SU-DHL-6 (cell line): Measurements from ENCODE around the gene UGT1A6.

Experiments
- H2AFZ ChIP-seq: fragments of 200-600 bp; sonication (generic); 2 replicates; pipeline ENCODE4 v1.6.1; 2014; ENCODE audit warnings: low read depth, mild to moderate bottlenecking, moderate library complexity, mixed read lengths, antibody characterized with exemption, low read length; ENCODE audit not compliant: severe bottlenecking
- H3F3A ChIP-seq: fragments of 200-600 bp; shearing (Covaris generic); 2 replicates; pipeline ENCODE4 v1.6.0; 2016; ENCODE audit warnings: antibody characterized with exemption, mild to moderate bottlenecking; ENCODE audit not compliant: insufficient read depth
- H3K27ac ChIP-seq: fragments of 200-600 bp; sonication (generic); 2 replicates; pipeline ENCODE4 v1.5.1; 2016; ENCODE audit warnings: low read depth, mild to moderate bottlenecking, low read length, moderate library complexity, mixed read lengths
- H3K27me3 ChIP-seq: fragments of 200-600 bp; sonication (generic), shearing (Covaris generic); 2 replicates; pipeline ENCODE4 v1.6.0; 2014; ENCODE audit warnings: mild to moderate bottlenecking, low read length
- H3K36me3 ChIP-seq: fragments of 200-600 bp; sonication (generic); 2 replicates; pipeline ENCODE4 v1.6.1; 2014; ENCODE audit warnings: mild to moderate bottlenecking, low read length, mixed read lengths
- H3K4me2 ChIP-seq: fragments of 300-600, 200-600 bp; shearing (Covaris generic), sonication (generic); 2 replicates; pipeline ENCODE4 v1.6.0; 2014; ENCODE audit warnings: low read length, low read depth, mild to moderate bottlenecking; ENCODE audit not compliant: poor library complexity, severe bottlenecking
- H3K4me3 ChIP-seq: fragments of 200-600 bp; sonication (generic); 2 replicates; pipeline ENCODE4 v1.5.1; 2014; ENCODE audit warnings: antibody characterized with exemption, low read length, mild to moderate bottlenecking, mixed read lengths; ENCODE audit not compliant: insufficient read depth, poor library complexity, severe bottlenecking
- H3K79me2 ChIP-seq: fragments of 200-600 bp; sonication (generic); 2 replicates; pipeline ENCODE4 v1.6.1; 2014; ENCODE audit warnings: mild to moderate bottlenecking, low read length, moderate library complexity; ENCODE audit not compliant: insufficient read depth
- H3K9ac ChIP-seq: fragments of 200-600 bp; sonication (generic); 2 replicates; pipeline ENCODE4 v1.7.0; 2014; ENCODE audit warnings: mild to moderate bottlenecking, low read length
- H3K9me2 ChIP-seq: fragments of 200-600 bp; sonication (generic); replicated peaks from 2 replicates; pipeline ENCODE4 v1.6.1; 2014; ENCODE audit warnings: low read length; ENCODE audit not compliant: insufficient read depth
- H3K9me3 ChIP-seq: fragments of 200-600 bp; sonication (generic); 2 replicates; pipeline ENCODE4 v1.6.1; 2014; ENCODE audit warnings: low read length, mixed read lengths; ENCODE audit not compliant: insufficient read depth
- H4K20me1 ChIP-seq: fragments of 200-600 bp; sonication (generic); 2 replicates; pipeline ENCODE4 v1.6.1; 2014; ENCODE audit warnings: low read depth, mild to moderate bottlenecking, antibody characterized with exemption, low read length, moderate library complexity, mixed read lengths
- CTCF ChIP-seq: fragments of 200-600 bp; sonication (generic); IDR thresholded peaks from one replicate; pipeline ENCODE4 v1.5.1; 2017; ENCODE audit warnings: antibody characterized with exemption, mild to moderate bottlenecking, low read length, moderate library complexity; ENCODE audit not compliant: insufficient read depth, poor library complexity, severe bottlenecking
- EZH2phosphoT487 ChIP-seq: fragments of 200-600 bp; sonication (generic), shearing (Covaris generic); conservative IDR thresholded peaks from 2 replicates; pipeline ENCODE4 v1.6.1; 2018; ENCODE audit warnings: mild to moderate bottlenecking, antibody characterized with exemption, low read length, moderate library complexity, mixed read lengths

Gene UGT1A6

DNA sequence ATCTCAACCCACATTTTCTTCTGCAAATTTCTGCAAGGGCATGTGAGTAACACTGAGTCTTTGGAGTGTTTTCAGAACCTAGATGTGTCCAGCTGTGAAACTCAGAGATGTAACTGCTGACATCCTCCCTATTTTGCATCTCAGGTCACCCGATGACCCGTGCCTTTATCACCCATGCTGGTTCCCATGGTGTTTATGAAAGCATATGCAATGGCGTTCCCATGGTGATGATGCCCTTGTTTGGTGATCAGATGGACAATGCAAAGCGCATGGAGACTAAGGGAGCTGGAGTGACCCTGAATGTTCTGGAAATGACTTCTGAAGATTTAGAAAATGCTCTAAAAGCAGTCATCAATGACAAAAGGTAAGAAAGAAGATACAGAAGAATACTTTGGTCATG, 75.4 kb downstream of the UGT1A6 start:
- no peak for TF ChIP-seq EZH2phosphoT487
- TF ChIP-seq CTCF: no peak
- no peak overlapping the region for H3K27ac ChIP-seq

GRCh38 chr2:233769260-233769659, 76.6 kb downstream of the UGT1A6 start:
- H3K79me2 ChIP-seq: no peaks in the 10 kb centered on the region
- no peak overlapping the region for H3K27ac ChIP-seq
- H3K9me3 ChIP-seq: no peaks in the 10 kb centered on the region
- no peaks in the 10 kb centered on the region for H3K9me2 ChIP-seq
- no peak overlapping the region for H3K4me2 ChIP-seq
- no peak for TF ChIP-seq EZH2phosphoT487
- TF ChIP-seq CTCF: no peak
- no peak overlapping the region for H3K4me3 ChIP-seq
- no peaks in the 10 kb centered on the region for H3K36me3 ChIP-seq
- H3K27me3 ChIP-seq: no peaks in the 10 kb centered on the region
- H3K9ac ChIP-seq: no peak overlapping the region
- H4K20me1 ChIP-seq: no peaks in the 10 kb centered on the region
- no peak overlapping the region for H2AFZ ChIP-seq
- no peaks in the 10 kb centered on the region for H3F3A ChIP-seq

More for the DNA sequence above, 75.4 kb downstream of the UGT1A6 start:
- Histone ChIP-seq H3K27me3 (no peaks in the 10 kb centered on the region), H3K4me2 (no peak overlapping the region), H3K9me2 (no peaks in the 10 kb centered on the region), H4K20me1 (no peaks in the 10 kb centered on the region), H3K79me2 (no peaks in the 10 kb centered on the region), H3F3A (no peaks in the 10 kb centered on the region), H3K4me3 (no peak overlapping the region), H3K36me3 (no peaks in the 10 kb centered on the region), H3K9me3 (no peaks in the 10 kb centered on the region), H2AFZ (no peak overlapping the region), H3K9ac (no peak overlapping the region)

GRCh38 chr2:233772153-233772552, 79.5 kb downstream of the UGT1A6 start:
- H2AFZ ChIP-seq: no peak overlapping the region
- no peaks in the 10 kb centered on the region for H3K9me3 ChIP-seq
- no peaks in the 10 kb centered on the region for H3K9me2 ChIP-seq
- no peaks in the 10 kb centered on the region for H3K79me2 ChIP-seq
- no peaks in the 10 kb centered on the region for H3K27me3 ChIP-seq
- no peak overlapping the region for H3K4me3 ChIP-seq
- no peaks in the 10 kb centered on the region for H4K20me1 ChIP-seq
- no peaks in the 10 kb centered on the region for H3F3A ChIP-seq
- no peak overlapping the region for H3K27ac ChIP-seq
- no peaks in the 10 kb centered on the region for H3K36me3 ChIP-seq
- no peak overlapping the region for H3K9ac ChIP-seq
- TF ChIP-seq CTCF: no peak
- TF ChIP-seq EZH2phosphoT487: no peak
- no peak overlapping the region for H3K4me2 ChIP-seq
